ENCODE measurements around the gene CENPF. TPM values are rescaled to one million over a fixed set of nuclear protein-coding genes. Genes with fewer than 3 reads are reported as not detected.
A peak's percentile ranks its signal among the peaks of the same experiment; 100 is the strongest.

Gene CENPF, protein sequence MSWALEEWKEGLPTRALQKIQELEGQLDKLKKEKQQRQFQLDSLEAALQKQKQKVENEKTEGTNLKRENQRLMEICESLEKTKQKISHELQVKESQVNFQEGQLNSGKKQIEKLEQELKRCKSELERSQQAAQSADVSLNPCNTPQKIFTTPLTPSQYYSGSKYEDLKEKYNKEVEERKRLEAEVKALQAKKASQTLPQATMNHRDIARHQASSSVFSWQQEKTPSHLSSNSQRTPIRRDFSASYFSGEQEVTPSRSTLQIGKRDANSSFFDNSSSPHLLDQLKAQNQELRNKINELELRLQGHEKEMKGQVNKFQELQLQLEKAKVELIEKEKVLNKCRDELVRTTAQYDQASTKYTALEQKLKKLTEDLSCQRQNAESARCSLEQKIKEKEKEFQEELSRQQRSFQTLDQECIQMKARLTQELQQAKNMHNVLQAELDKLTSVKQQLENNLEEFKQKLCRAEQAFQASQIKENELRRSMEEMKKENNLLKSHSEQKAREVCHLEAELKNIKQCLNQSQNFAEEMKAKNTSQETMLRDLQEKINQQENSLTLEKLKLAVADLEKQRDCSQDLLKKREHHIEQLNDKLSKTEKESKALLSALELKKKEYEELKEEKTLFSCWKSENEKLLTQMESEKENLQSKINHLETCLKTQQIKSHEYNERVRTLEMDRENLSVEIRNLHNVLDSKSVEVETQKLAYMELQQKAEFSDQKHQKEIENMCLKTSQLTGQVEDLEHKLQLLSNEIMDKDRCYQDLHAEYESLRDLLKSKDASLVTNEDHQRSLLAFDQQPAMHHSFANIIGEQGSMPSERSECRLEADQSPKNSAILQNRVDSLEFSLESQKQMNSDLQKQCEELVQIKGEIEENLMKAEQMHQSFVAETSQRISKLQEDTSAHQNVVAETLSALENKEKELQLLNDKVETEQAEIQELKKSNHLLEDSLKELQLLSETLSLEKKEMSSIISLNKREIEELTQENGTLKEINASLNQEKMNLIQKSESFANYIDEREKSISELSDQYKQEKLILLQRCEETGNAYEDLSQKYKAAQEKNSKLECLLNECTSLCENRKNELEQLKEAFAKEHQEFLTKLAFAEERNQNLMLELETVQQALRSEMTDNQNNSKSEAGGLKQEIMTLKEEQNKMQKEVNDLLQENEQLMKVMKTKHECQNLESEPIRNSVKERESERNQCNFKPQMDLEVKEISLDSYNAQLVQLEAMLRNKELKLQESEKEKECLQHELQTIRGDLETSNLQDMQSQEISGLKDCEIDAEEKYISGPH (N-terminal part only)
- total RNA-seq (10 to 100 TPM; 28.1 to 30.7 TPM), polyA plus RNA-seq (ENCODE audit: insufficient read depth, low read depth, low replicate concordance) (7.7 TPM)
- long read RNA-seq, donor 1, full-length matches to known transcripts = 1 of 11 reads
- long read RNA-seq, donor 1, partial matches to known transcripts = 10 of 11 reads
- long read RNA-seq, donor 1, other reads (novel, unspliced or antisense) = 0 of 11 reads
- long read RNA-seq, donor 2, partial matches to known transcripts = 18 of 18 reads
- long read RNA-seq, donor 2, other reads (novel, unspliced or antisense) = 0 of 18 reads

DNA sequence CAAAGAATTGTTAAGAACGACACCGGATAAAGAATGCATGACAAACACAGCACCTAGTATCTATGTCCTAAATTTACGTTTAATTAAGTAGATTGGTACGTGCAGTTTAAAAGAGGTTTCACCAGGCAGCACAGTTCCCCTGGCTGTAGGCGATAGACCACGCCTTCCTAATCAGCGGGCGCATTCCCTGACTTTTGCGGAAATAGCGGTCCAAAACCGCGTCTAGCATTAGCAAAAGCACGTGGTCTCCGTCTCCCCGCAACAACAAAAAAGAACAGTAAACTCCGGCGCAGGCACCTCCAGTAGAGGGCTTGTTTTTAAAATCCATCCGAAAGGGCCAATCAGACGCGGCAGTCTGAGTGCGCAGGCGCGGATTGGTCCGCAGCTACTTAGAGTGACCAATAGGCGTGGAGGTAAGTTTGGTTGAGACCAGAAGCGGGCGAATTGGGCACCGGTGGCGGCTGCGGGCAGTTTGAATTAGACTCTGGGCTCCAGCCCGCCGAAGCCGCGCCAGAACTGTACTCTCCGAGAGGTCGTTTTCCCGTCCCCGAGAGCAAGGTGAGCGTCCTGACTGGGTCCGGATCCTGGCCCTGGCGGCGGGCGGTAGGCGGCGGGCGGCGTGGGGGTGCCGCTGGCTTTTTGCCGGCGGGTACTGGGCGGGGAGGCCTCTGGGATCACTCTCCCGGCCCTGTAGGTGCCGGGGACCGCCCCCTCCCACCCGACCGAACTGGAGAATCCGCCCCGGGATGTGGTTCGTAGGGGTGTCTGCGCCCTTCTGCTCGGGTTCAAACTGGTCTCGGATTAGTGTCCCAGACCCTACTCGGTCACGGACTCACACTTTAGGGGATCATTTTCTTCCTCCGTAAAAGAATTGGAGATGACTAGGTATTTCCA is at the start of gene CENPF:
TSS of gene CENPF (plus strand) at position 432 of the 894 bp plus-strand sequence. CDS start 10,560 bp downstream, outside the sequence.
- Histone ChIP-seq H3K36me3 (ENCODE audit: low read depth, missing control alignments) (no peaks in the 10 kb centered on the region), H3K27me3 (no peaks in the 10 kb centered on the region), H3K4me1 (peaks cover 6% of the 10 kb centered on the region), H3K4me3 (peak within 1 kb of the TSS; percentile 64 to 72), H3K9me3 (no peaks in the 10 kb centered on the region), H3K27ac (peak within 1 kb of the TSS in 1 of 2 donors; percentile 44)
- DNase-seq = peak; percentile 99
- TF ChIP-seq, protein P1, sequence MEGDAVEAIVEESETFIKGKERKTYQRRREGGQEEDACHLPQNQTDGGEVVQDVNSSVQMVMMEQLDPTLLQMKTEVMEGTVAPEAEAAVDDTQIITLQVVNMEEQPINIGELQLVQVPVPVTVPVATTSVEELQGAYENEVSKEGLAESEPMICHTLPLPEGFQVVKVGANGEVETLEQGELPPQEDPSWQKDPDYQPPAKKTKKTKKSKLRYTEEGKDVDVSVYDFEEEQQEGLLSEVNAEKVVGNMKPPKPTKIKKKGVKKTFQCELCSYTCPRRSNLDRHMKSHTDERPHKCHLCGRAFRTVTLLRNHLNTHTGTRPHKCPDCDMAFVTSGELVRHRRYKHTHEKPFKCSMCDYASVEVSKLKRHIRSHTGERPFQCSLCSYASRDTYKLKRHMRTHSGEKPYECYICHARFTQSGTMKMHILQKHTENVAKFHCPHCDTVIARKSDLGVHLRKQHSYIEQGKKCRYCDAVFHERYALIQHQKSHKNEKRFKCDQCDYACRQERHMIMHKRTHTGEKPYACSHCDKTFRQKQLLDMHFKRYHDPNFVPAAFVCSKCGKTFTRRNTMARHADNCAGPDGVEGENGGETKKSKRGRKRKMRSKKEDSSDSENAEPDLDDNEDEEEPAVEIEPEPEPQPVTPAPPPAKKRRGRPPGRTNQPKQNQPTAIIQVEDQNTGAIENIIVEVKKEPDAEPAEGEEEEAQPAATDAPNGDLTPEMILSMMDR (IDR thresholded peaks at IDR 0.05) = peak in 2 of 3 experiments; percentile 14 to 15
- no peak for TF ChIP-seq POLR2A (IDR thresholded peaks at IDR 0.05)
- 1% methylated on average over 46 to 65 of the region's 65 CpGs for WGBS, 2 donors
- intact Hi-C loops (cut with DNase I; ENCODE audit: low total_unique reads) = no loop called here

DNA sequence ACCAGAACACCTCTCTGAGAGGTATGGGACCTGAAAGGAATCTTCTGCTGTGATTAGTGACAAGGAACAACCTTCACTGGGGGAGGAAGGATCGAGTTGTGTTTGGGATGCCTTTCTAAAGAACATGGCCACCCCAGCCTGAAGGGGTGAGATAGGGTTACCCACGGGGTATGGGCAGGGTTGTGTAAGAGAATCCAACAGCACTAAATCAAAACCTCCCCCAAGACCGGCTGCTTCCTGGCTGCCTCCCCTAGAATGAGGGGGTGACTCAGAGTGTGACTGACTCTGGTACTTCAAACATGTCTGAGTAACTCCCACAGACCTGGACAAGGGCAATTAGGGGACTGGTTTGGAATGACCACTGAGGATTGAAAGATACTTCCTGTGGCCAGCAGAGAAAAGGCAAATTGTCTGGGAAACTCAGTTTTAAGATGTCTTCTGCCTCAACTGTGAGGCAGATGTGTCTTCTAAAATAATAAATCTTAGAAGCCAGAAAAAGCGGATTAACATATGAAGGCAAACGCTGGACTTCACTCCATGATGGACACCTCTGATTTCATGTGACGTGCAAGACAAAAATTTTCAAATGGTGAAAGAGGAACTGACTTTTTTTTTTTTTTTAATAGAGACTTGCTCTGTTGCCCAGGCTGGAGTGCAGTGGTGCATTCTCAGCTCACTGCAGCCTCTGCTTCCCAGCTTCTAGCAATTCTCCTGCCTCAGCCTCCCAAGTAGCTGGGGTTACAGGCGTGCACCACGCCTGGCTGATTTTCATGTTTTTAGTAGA is 44.9 kb upstream of the CENPF start:
- WGBS, 2 donors = 56 to 75% methylated on average over 8 of the region's 8 CpGs
- no peaks in the 10 kb centered on the region for H3K9me3 ChIP-seq
- no peak overlapping the region for H3K27ac ChIP-seq
- no peak overlapping the region for H3K4me3 ChIP-seq
- H3K4me1 ChIP-seq = no peaks in the 10 kb centered on the region
- DNase-seq = no peak
- intact Hi-C loops (cut with DNase I; ENCODE audit: low total_unique reads) = no loop called here
- no peaks in the 10 kb centered on the region for H3K27me3 ChIP-seq
- no peak for TF ChIP-seq POLR2A (IDR thresholded peaks at IDR 0.05)
- TF ChIP-seq, protein P1 (IDR thresholded peaks at IDR 0.05) = no peak
- H3K36me3 ChIP-seq (ENCODE audit: low read depth, missing control alignments) = no peaks in the 10 kb centered on the region

DNA sequence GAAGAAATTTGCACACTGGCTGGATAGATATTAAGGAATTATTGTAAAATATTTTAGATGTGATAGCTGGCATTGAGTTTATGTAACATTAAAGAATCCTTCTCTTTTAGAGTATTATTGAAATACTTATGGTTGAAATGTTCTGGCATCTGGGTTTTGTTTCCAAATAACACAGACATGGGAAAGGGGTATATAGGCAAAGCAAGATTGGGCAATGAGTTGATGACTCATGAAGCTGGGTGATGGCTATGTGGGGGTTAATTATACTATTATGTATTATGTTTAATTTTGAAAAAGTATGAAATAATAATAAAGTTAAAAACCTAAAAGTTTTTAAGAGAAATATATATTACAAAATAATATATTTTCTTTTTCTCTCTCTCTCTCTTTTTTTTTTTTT is 39.1 kb upstream of the CENPF start:
- no peak overlapping the region for H3K27ac ChIP-seq
- H3K27me3 ChIP-seq = no peaks in the 10 kb centered on the region
- no peaks in the 10 kb centered on the region for H3K36me3 ChIP-seq (ENCODE audit: low read depth, missing control alignments)
- no peaks in the 10 kb centered on the region for H3K9me3 ChIP-seq
- DNase-seq = no peak
- H3K4me1 ChIP-seq = no peaks in the 10 kb centered on the region
- H3K4me3 ChIP-seq = no peak overlapping the region
- no peak for TF ChIP-seq POLR2A (IDR thresholded peaks at IDR 0.05)
- TF ChIP-seq, protein P1 (IDR thresholded peaks at IDR 0.05) = no peak
- intact Hi-C loops (cut with DNase I; ENCODE audit: low total_unique reads) = no loop called here
